HG03025 (cell line): ENCODE results near the gene SEC24C.
"Not testable (repeated sequence)": the region's sequence is repeated elsewhere in the genome, so short reads cannot be mapped to it uniquely, and the experiment has no call there.

ENCODE experiments used
- ATAC-seq: cut with Tn5 transposase; IDR thresholded peaks from one replicate; pipeline ENCODE4 v1.9.1; 2021; ENCODE audit warnings: mild to moderate bottlenecking, moderate library complexity; ENCODE audit not compliant: unreplicated experiment, low FRiP score

The SEC24C gene, protein sequence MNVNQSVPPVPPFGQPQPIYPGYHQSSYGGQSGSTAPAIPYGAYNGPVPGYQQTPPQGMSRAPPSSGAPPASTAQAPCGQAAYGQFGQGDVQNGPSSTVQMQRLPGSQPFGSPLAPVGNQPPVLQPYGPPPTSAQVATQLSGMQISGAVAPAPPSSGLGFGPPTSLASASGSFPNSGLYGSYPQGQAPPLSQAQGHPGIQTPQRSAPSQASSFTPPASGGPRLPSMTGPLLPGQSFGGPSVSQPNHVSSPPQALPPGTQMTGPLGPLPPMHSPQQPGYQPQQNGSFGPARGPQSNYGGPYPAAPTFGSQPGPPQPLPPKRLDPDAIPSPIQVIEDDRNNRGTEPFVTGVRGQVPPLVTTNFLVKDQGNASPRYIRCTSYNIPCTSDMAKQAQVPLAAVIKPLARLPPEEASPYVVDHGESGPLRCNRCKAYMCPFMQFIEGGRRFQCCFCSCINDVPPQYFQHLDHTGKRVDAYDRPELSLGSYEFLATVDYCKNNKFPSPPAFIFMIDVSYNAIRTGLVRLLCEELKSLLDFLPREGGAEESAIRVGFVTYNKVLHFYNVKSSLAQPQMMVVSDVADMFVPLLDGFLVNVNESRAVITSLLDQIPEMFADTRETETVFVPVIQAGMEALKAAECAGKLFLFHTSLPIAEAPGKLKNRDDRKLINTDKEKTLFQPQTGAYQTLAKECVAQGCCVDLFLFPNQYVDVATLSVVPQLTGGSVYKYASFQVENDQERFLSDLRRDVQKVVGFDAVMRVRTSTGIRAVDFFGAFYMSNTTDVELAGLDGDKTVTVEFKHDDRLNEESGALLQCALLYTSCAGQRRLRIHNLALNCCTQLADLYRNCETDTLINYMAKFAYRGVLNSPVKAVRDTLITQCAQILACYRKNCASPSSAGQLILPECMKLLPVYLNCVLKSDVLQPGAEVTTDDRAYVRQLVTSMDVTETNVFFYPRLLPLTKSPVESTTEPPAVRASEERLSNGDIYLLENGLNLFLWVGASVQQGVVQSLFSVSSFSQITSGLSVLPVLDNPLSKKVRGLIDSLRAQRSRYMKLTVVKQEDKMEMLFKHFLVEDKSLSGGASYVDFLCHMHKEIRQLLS

GRCh38 chr10:73743905-73744663 is at the start of gene SEC24C:
Gene SEC24C (plus strand): TSS chr10:73744372. CDS start chr10:73746833, 2,461 bp downstream.
- peak; percentile 89 for ATAC-seq

- ATAC-seq: not testable (repeated sequence)
Observed at GRCh38 chr10:73695302-73695701, 48.9 kb upstream of the SEC24C start.

DNA sequence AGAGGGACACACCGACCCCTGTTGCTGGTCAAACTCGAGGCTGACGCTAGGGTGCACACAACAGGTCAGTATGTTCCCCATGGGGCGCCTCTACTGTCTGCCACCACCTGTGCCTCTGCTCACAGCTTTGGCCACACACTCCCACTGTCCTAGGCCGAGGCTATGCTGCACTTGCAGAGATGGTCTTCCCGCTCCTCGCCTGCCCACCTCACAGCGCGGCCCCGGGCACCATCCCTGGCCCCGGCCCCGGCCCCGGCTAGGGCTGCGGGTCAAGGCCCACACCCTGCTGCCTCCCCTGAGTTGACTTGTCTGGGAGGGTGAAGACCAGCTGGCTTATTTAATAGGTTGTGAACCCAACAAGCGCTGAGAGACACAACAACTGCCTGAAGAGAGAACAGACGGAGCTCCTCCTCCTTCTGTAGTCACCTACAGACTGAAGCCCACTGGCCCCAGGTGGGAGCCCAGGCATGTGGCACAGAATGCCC is 46.5 kb upstream of the SEC24C start, which contains the start of gene AGAP5:
AGAP5 (minus strand) TSS at position 435 of the 485 bp plus-strand sequence; CDS start at position 81, 354 bp downstream.
- not testable (repeated sequence) for ATAC-seq

DNA sequence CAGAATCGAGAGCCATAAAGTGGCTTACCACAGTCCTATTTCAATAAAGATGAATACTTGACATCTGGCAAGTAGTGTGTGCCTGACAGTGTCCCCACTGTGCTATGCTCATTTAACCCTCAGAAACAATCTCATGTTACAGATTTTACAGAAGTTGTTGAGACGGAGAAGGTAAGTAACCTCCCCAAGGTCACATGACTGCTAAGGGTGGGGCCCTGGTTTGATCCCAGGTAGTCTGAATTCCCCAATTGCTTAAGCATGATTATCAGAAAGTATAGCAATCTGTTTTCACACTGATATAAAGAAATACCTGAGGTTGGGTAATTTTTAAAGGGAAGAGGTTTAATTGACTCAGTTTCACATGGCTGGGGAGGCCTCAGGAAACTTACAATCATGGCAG is 45.4 kb upstream of the SEC24C start:
- ATAC-seq: not testable (repeated sequence)

DNA sequence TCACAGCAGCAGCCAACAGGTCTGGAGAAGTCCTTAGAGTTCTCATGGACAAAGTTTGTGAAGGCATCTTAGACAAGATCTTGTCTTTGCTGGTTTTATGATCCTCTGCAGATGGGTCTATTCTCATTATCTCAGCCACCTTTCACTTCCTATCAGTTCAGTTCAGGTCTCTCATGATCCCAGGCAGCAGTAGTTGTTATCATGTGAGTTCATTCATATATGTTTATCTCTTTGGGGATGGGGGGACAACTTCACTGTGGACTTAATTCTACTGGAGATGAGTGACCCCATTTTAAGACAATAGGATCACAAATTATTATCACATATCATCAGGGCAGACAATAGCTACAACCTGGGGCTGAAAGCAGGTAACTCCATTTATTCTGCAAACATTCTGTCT is 40.2 kb upstream of the SEC24C start:
- ATAC-seq: not testable (repeated sequence)

GRCh38 chr10:73705506-73706072 is 38.6 kb upstream of the SEC24C start:
- not testable (repeated sequence) for ATAC-seq

DNA sequence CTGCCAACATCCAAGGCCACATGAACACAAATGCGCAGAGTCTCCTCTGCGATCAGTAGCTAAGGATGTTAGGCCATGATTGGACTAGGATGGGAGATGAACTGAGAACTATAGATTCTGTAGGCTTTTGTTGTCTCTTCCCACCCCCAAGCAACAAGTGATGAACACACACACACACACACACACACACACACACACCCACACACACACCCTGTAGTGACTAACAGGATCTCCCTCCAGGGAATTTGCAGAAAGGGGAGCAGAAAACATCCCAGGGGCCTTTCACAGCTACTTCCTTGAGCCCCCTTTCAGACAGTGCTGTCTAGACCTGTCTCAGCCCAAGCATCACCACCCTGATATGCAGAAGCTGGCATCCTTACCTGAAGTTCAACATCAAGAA is 37.7 kb upstream of the SEC24C start:
- ATAC-seq: not testable (repeated sequence)

GRCh38 chr10:73707628-73708027 is 36.5 kb upstream of the SEC24C start:
- ATAC-seq: not testable (repeated sequence)

- not testable (repeated sequence) for ATAC-seq
Observed at GRCh38 chr10:73708122-73708521, 36.0 kb upstream of the SEC24C start.

- not testable (repeated sequence) for ATAC-seq
Observed at GRCh38 chr10:73711683-73712082, 32.5 kb upstream of the SEC24C start.

- not testable (repeated sequence) for ATAC-seq
Observed at GRCh38 chr10:73713912-73714311, 30.3 kb upstream of the SEC24C start.

- not testable (repeated sequence) for ATAC-seq
Observed at GRCh38 chr10:73714483-73714882, 29.7 kb upstream of the SEC24C start.

GRCh38 chr10:73715179-73716156 is 28.7 kb upstream of the SEC24C start:
- ATAC-seq: not testable (repeated sequence)

DNA sequence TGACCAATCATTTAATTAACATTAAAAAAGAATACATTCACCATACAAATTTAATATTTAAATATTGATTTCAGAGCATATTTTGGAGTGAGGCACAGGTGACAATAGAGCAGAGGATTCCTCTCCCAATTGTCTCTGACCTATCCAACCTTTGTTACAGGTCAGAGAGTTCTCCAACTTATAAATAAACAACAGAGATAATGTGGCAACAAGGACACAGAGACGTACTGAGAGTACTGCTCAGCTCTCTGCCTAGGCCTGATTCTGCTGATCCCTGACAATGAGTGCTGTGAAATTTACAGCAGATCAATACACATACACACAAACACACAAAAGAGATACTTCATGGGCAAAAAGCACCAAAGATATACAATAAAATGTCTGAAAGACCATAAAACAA is 27.9 kb upstream of the SEC24C start:
- no peak for ATAC-seq

GRCh38 chr10:73717556-73717955 is 26.6 kb upstream of the SEC24C start:
- no peak for ATAC-seq

GRCh38 chr10:73720561-73720960 is 23.6 kb upstream of the SEC24C start:
- not testable (repeated sequence) for ATAC-seq

- no peak for ATAC-seq
Observed at GRCh38 chr10:73723516-73723915, 20.7 kb upstream of the SEC24C start.

DNA sequence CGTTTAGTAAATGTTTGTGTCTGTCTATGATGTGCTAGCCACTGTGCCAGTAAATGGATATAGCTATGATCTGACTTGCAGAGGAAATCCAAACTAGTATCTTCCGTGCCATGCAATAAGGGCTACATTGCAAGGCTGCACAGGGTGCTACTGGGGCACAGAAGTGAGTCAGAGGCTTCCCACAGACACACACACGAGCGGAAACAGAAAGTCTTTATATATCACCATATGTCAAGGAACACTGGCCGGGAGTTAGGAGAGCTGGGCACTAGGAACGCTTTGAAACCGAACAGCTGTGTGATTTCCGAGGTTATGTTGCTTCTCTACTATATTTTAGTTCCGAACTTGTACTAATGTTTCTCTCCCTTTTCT is 14.4 kb upstream of the SEC24C start:
- not testable (repeated sequence) for ATAC-seq
